Measurements from ENCODE around the gene DDX39A. TPM values are rescaled to one million over a fixed set of nuclear protein-coding genes. Genes with fewer than 3 reads are reported as not detected.

The DDX39A gene
- total RNA-seq, 5 donors from 2014 or later (not counting 1 experiment from before 2014, with no cell fraction given) = 159 to 280 (median 179) TPM

- H3K4me1 ChIP-seq (ENCODE audit: control insufficient read depth in 1 of 2, extremely low read depth in 1 of 2, insufficient read depth in 2 of 2, low read length in 2 of 2) = peaks cover 0 to 71% of the 10 kb centered on the region in 2 experiments
- 78% methylated on average over 15 of the region's 20 CpGs for WGBS (ENCODE audit: insufficient coverage)
- Mint-ChIP-seq H3K27me3 (no peaks in the 10 kb centered on the region), H3K4me1 (peaks cover 35 to 51% (median 36%) of the 10 kb centered on the region in 3 donors), H3K4me3 (peak overlapping the region in 2 of 3 donors; percentile 28 to 53), H3K36me3 (peaks cover 49% of the 10 kb centered on the region), H3K27ac (peak overlapping the region; percentile 34 to 74), H3K9me3 (no peaks in the 10 kb centered on the region)
- H3K4me3 ChIP-seq (ENCODE audit: control insufficient read depth in 1 of 2, extremely low read depth in 1 of 2, low read length in 1 of 2) = no peak overlapping the region
- H3K36me3 ChIP-seq (ENCODE audit: control insufficient read depth in 2 of 2, extremely low read depth in 1 of 2, insufficient read depth in 1 of 2, low read length in 1 of 2) = peaks cover 40 to 96% of the 10 kb centered on the region in 2 donors
- DNase-seq = peak in 2 of 35 experiments; percentile 43
- POLR2A ChIA-PET = interaction anchor here (0.6 to 0.7 kb wide), 4 partner anchors 10 to 321 kb away, joined by 3 to 5 read pairs (median 4); partner anchors contain the start of gene DNAJB1 (in 1 of the 2)
- CTCF ChIA-PET = interaction anchor here (0.5 to 2.6 kb wide), 5 partner anchors 8 to 59 kb away, joined by 3 to 8 read pairs (median 4); no protein-coding TSS in a partner anchor
- no peaks in the 10 kb centered on the region for H3K27me3 ChIP-seq (replicated peaks in 1 of 2; ENCODE audit: control insufficient read depth in 2 of 2, extremely low read depth in 1 of 2, insufficient read depth in 2 of 2, low read length in 1 of 2)
- no peak for ATAC-seq (replicated peaks in 1 of 4)
- no peaks in the 10 kb centered on the region for H3K9me3 ChIP-seq
- H3K27ac ChIP-seq (ENCODE audit: low read length) = no peak overlapping the region
Observed at GRCh38 chr19:14407605-14408484, 11.3 kb downstream of the DDX39A start.

GRCh38 chr19:14406645-14407401 lies 12.3 kb downstream of the DDX39A start:
- Mint-ChIP-seq H3K4me1 (peaks cover 26 to 46% (median 30%) of the 10 kb centered on the region in 3 donors), H3K27me3 (no peaks in the 10 kb centered on the region), H3K27ac (peak overlapping the region; percentile 49 to 66), H3K4me3 (peak overlapping the region in 1 of 3 donors; percentile 53), H3K36me3 (peaks cover 55% of the 10 kb centered on the region), H3K9me3 (no peaks in the 10 kb centered on the region)
- H3K4me1 ChIP-seq (ENCODE audit: control insufficient read depth in 1 of 2, extremely low read depth in 1 of 2, insufficient read depth in 2 of 2, low read length in 2 of 2) = peaks cover 0 to 61% of the 10 kb centered on the region in 2 experiments
- ChIA-PET POLR2A (interaction anchor here (0.6 to 1.1 kb wide), 2 partner anchors 11 to 53 kb away, joined by 4 to 9 read pairs; no protein-coding TSS in a partner anchor), CTCF (interaction anchor here (0.7 to 2.6 kb wide), 10 partner anchors 11 to 1287 kb away, joined by 3 to 12 read pairs (median 4); partner anchors contain the start of gene ADGRE5 (in 1 of the 2))
- H3K4me3 ChIP-seq (ENCODE audit: control insufficient read depth in 1 of 2, extremely low read depth in 1 of 2, low read length in 1 of 2) = no peak overlapping the region
- H3K36me3 ChIP-seq (ENCODE audit: control insufficient read depth in 2 of 2, extremely low read depth in 1 of 2, insufficient read depth in 1 of 2, low read length in 1 of 2) = peaks cover 32 to 96% of the 10 kb centered on the region in 2 donors
- no peak for ATAC-seq (replicated peaks in 1 of 4)
- H3K27me3 ChIP-seq (replicated peaks in 1 of 2; ENCODE audit: control insufficient read depth in 2 of 2, extremely low read depth in 1 of 2, insufficient read depth in 2 of 2, low read length in 1 of 2) = no peaks in the 10 kb centered on the region
- H3K27ac ChIP-seq (ENCODE audit: low read length) = peak overlapping the region; percentile 44
- no peaks in the 10 kb centered on the region for H3K9me3 ChIP-seq
- 90% methylated on average over 22 of the region's 27 CpGs for WGBS (ENCODE audit: insufficient coverage)
- peak in 1 of 35 experiments; percentile 21 for DNase-seq

DNA sequence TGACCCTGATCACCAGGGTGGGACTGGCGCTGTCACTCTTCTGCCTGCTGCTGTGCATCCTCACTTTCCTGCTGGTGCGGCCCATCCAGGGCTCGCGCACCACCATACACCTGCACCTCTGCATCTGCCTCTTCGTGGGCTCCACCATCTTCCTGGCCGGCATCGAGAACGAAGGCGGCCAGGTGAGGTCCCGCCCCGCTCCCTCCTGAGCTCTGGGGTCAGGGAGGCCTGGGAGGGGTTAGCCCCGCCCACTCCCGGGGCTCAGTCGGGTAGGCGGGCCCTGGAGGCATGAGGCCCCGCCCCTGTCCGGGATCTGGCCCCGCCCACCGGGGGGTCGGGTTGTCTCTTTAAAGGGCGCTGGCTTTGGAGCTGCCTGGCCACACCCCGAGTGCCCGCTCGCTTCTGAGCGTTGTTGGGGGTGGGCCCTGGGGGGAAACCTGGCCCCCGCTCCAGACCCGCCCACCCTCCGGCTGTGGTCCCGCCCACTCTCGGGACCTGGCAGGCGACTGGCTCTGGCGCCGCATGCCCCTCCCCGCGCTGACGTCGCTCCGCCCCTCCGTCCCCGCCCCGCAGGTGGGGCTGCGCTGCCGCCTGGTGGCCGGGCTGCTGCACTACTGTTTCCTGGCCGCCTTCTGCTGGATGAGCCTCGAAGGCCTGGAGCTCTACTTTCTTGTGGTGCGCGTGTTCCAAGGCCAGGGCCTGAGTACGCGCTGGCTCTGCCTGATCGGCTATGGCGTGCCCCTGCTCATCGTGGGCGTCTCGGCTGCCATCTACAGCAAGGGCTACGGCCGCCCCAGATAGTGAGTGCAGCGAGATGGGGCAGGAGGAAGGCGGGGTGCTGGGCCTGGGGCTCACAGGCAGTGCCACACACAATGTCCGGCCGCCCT lies 13.1 kb downstream of the DDX39A start:
- CTCF ChIA-PET = interaction anchor here (0.6 to 2.6 kb wide), 13 partner anchors 9 to 1286 kb away, joined by 3 to 12 read pairs (median 4); partner anchors contain the start of genes ADGRE5 (in 1 of the 2) and ASF1B (in 1 of the 2)
- H3K4me1 ChIP-seq (ENCODE audit: control insufficient read depth in 1 of 2, extremely low read depth in 1 of 2, insufficient read depth in 2 of 2, low read length in 2 of 2) = peaks cover 0 to 58% of the 10 kb centered on the region in 2 experiments
- H3K4me3 ChIP-seq (ENCODE audit: control insufficient read depth in 1 of 2, extremely low read depth in 1 of 2, low read length in 1 of 2) = no peak overlapping the region
- POLR2A ChIA-PET = interaction anchor here (0.5 to 1.1 kb wide), 4 partner anchors 8 to 54 kb away, joined by 4 to 9 read pairs (median 6); no protein-coding TSS in a partner anchor
- H3K9me3 ChIP-seq = no peaks in the 10 kb centered on the region
- peak; percentile 75 to 94 (median 86) for DNase-seq
- WGBS (ENCODE audit: insufficient coverage) = 47% methylated on average over 59 of the region's 61 CpGs
- H3K36me3 Mint-ChIP-seq = peaks cover 55% of the 10 kb centered on the region
- peak overlapping the region in 1 of 3 donors; percentile 53 for H3K4me3 Mint-ChIP-seq
- H3K27ac ChIP-seq (ENCODE audit: low read length) = peak overlapping the region; percentile 64
- no peaks in the 10 kb centered on the region for H3K27me3 ChIP-seq (replicated peaks in 1 of 2; ENCODE audit: control insufficient read depth in 2 of 2, extremely low read depth in 1 of 2, insufficient read depth in 2 of 2, low read length in 1 of 2)
- peak overlapping the region in 1 of 2 donors; percentile 63 for H3K27ac Mint-ChIP-seq
- H3K9me3 Mint-ChIP-seq = no peaks in the 10 kb centered on the region
- peak; percentile 61 to 82 (median 75) for ATAC-seq (replicated peaks in 1 of 4)
- H3K4me1 Mint-ChIP-seq = peaks cover 31 to 46% (median 32%) of the 10 kb centered on the region in 3 donors
- peaks cover 32 to 96% of the 10 kb centered on the region in 2 donors for H3K36me3 ChIP-seq (ENCODE audit: control insufficient read depth in 2 of 2, extremely low read depth in 1 of 2, insufficient read depth in 1 of 2, low read length in 1 of 2)
- H3K27me3 Mint-ChIP-seq = no peaks in the 10 kb centered on the region

- Histone ChIP-seq H3K4me1 (ENCODE audit: control insufficient read depth in 1 of 2, extremely low read depth in 1 of 2, insufficient read depth in 2 of 2, low read length in 2 of 2) (peaks cover 0 to 53% of the 10 kb centered on the region in 2 experiments), H3K27ac (ENCODE audit: low read length) (peak overlapping the region; percentile 64), H3K4me3 (ENCODE audit: control insufficient read depth in 1 of 2, extremely low read depth in 1 of 2, low read length in 1 of 2) (no peak overlapping the region), H3K36me3 (ENCODE audit: control insufficient read depth in 2 of 2, extremely low read depth in 1 of 2, insufficient read depth in 1 of 2, low read length in 1 of 2) (peaks cover 28 to 95% of the 10 kb centered on the region in 2 donors), H3K9me3 (no peaks in the 10 kb centered on the region), H3K27me3 (replicated peaks in 1 of 2; ENCODE audit: control insufficient read depth in 2 of 2, extremely low read depth in 1 of 2, insufficient read depth in 2 of 2, low read length in 1 of 2) (no peaks in the 10 kb centered on the region)
- 100% methylated on average over 3 of the region's 6 CpGs for WGBS (ENCODE audit: insufficient coverage)
- peaks cover 31 to 44% (median 33%) of the 10 kb centered on the region in 3 donors for H3K4me1 Mint-ChIP-seq
- DNase-seq = no peak
- no peaks in the 10 kb centered on the region for H3K27me3 Mint-ChIP-seq
- ChIA-PET POLR2A (interaction anchor here (0.5 to 0.7 kb wide), 4 partner anchors 13 to 1604 kb away, joined by 3 to 14 read pairs (median 4); no protein-coding TSS in a partner anchor), CTCF (interaction anchor here (0.6 to 2.6 kb wide), 8 partner anchors 10 to 363 kb away, joined by 3 to 11 read pairs (median 4); partner anchors contain the start of genes ADGRE5 (in 1 of the 2) and ASF1B (in 1 of the 2))
- H3K9me3 Mint-ChIP-seq = no peaks in the 10 kb centered on the region
- peaks cover 53% of the 10 kb centered on the region for H3K36me3 Mint-ChIP-seq
- H3K27ac Mint-ChIP-seq = peak overlapping the region in 1 of 2 donors; percentile 57
- no peak overlapping the region for H3K4me3 Mint-ChIP-seq
- ATAC-seq (replicated peaks in 1 of 4) = no peak
Observed at GRCh38 chr19:14405380-14405757, 13.8 kb downstream of the DDX39A start.

DNA sequence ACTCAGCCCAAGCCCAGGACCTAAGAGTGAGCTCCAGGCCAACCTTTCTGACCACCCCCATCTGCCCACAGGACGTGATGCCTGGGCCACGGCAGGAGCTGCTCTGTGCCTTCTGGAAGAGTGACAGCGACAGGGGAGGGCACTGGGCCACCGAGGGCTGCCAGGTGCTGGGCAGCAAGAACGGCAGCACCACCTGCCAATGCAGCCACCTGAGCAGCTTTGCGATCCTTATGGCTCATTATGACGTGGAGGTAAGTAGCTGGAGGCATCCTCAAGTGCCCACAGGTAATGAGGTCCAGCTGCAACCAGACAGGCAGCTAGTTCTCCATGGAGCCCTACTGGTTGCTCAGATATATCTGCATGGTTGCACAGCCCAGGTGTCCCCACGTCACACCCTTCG lies 14.8 kb downstream of the DDX39A start:
- no peak for ATAC-seq (replicated peaks in 1 of 4)
- Histone ChIP-seq H3K36me3 (ENCODE audit: control insufficient read depth in 2 of 2, extremely low read depth in 1 of 2, insufficient read depth in 1 of 2, low read length in 1 of 2) (peaks cover 29 to 92% of the 10 kb centered on the region in 2 donors), H3K27me3 (replicated peaks in 1 of 2; ENCODE audit: control insufficient read depth in 2 of 2, extremely low read depth in 1 of 2, insufficient read depth in 2 of 2, low read length in 1 of 2) (no peaks in the 10 kb centered on the region), H3K27ac (ENCODE audit: low read length) (no peak overlapping the region), H3K9me3 (no peaks in the 10 kb centered on the region), H3K4me1 (ENCODE audit: control insufficient read depth in 1 of 2, extremely low read depth in 1 of 2, insufficient read depth in 2 of 2, low read length in 2 of 2) (peaks cover 0 to 46% of the 10 kb centered on the region in 2 experiments), H3K4me3 (ENCODE audit: control insufficient read depth in 1 of 2, extremely low read depth in 1 of 2, low read length in 1 of 2) (no peak overlapping the region)
- peak overlapping the region in 1 of 3 donors; percentile 30 for H3K4me3 Mint-ChIP-seq
- H3K27ac Mint-ChIP-seq = peak overlapping the region in 1 of 2 donors; percentile 64
- H3K4me1 Mint-ChIP-seq = peaks cover 22 to 34% (median 33%) of the 10 kb centered on the region in 3 donors
- peaks cover 45% of the 10 kb centered on the region for H3K36me3 Mint-ChIP-seq
- peak in 2 of 35 experiments; percentile 33 to 35 for DNase-seq
- no peaks in the 10 kb centered on the region for H3K9me3 Mint-ChIP-seq
- ChIA-PET POLR2A (interaction anchor here (0.6 to 0.8 kb wide), 2 partner anchors 35 to 56 kb away, joined by 3 to 5 read pairs; no protein-coding TSS in a partner anchor), CTCF (interaction anchor here (0.5 to 1.2 kb wide), 6 partner anchors 11 to 94 kb away, joined by 3 to 7 read pairs (median 3); no protein-coding TSS in a partner anchor)
- H3K27me3 Mint-ChIP-seq = no peaks in the 10 kb centered on the region
- WGBS (ENCODE audit: insufficient coverage) = 91% methylated on average over 9 of the region's 9 CpGs
